HEK293 (cell line): ENCODE data around the gene SHISA6.

Source experiments
- CTCF ChIA-PET: fragments of 350-600 bp; formaldehyde crosslinking; extraction: SDS; loops from one replicate; lab custom pipeline; 2021; ENCODE audit warnings: antibody characterized with exemption; lab: Yijun Ruan, JAX
- POLR2A ChIA-PET: fragments of 300-600 bp; formaldehyde crosslinking; extraction: SDS; loops from one replicate; lab custom pipeline; 2020; ENCODE audit warnings: antibody characterized with exemption, inconsistent platforms; lab: Yijun Ruan, JAX
- H3K27ac ChIP-seq: fragments of 200-500 bp; sonication (Bioruptor generic); 2 replicates; pipeline ENCODE4 v1.5.1; 2014; ENCODE audit warnings: low read depth, low read length, control low read depth, inconsistent platforms; ENCODE audit errors: extremely low read depth
- H3K36me3 ChIP-seq, 2 experiments: fragments of 200-500 bp in 1 of 2; sonication (Bioruptor generic) in 1 of 2; 1 replicate in 1 of 2; 2 replicates in 1 of 2; pipeline ENCODE4 v1.5.1; 2014 to 2017; ENCODE audit warnings: inconsistent platforms in 2 of 2, low read length in 2 of 2; ENCODE audit not compliant: control insufficient read depth in 2 of 2, insufficient read depth in 1 of 2
- H3K4me1 ChIP-seq: fragments of 200-500 bp; sonication (Bioruptor generic); 2 replicates; pipeline ENCODE4 v1.5.1; 2014; ENCODE audit warnings: mild to moderate bottlenecking, low read length, inconsistent platforms; ENCODE audit not compliant: control insufficient read depth, insufficient read depth
- H3K4me3 ChIP-seq: 2 replicates; pipeline ENCODE4 v1.5.1; 2011; ENCODE audit warnings: low read depth, mild to moderate bottlenecking, control low read depth, low read length, moderate library complexity
- H3K9me3 ChIP-seq: fragments of 200-500 bp; sonication (Bioruptor generic); 2 replicates; pipeline ENCODE4 v1.5.1; 2014; ENCODE audit warnings: low read depth, low read length, inconsistent platforms; ENCODE audit not compliant: control insufficient read depth, insufficient read depth
- KLF7 ChIP-seq: fragments of 450-650 bp; formaldehyde crosslinking; IDR thresholded peaks from 2 replicates; pipeline ENCODE4 v1.5.1; 2016; ENCODE audit warnings: missing biosample characterization, missing genetic modification characterization, borderline replicate concordance
- MZF1 ChIP-seq: fragments of 450-650 bp; formaldehyde crosslinking; IDR thresholded peaks from 2 replicates; pipeline ENCODE4 v1.5.1; 2017; ENCODE audit warnings: missing biosample characterization, missing genetic modification characterization, borderline replicate concordance
- OSR2 ChIP-seq: fragments of 450-650 bp; formaldehyde crosslinking; IDR thresholded peaks from 2 replicates; pipeline ENCODE4 v1.5.1; 2016; ENCODE audit warnings: missing biosample characterization, missing genetic modification characterization
- SCRT1 ChIP-seq: fragments of 450-650 bp; formaldehyde crosslinking; IDR thresholded peaks from 2 replicates; pipeline ENCODE4 v1.5.1; 2016; ENCODE audit warnings: missing biosample characterization, missing genetic modification characterization, borderline replicate concordance
- ZBTB11 ChIP-seq: fragments of 450-650 bp; formaldehyde crosslinking; conservative IDR thresholded peaks from 2 replicates; pipeline ENCODE4 v1.5.1; 2016; ENCODE audit warnings: low read depth, missing biosample characterization, missing genetic modification characterization
- ZBTB20 ChIP-seq: fragments of 450-650 bp; formaldehyde crosslinking; IDR thresholded peaks from 2 replicates; pipeline ENCODE4 v1.5.1; 2016; ENCODE audit warnings: missing biosample characterization, missing genetic modification characterization
- ZNF155 ChIP-seq: fragments of 450-650 bp; formaldehyde crosslinking; IDR thresholded peaks from 2 replicates; pipeline ENCODE4 v1.5.1; 2016; ENCODE audit warnings: missing biosample characterization, missing genetic modification characterization
- ZNF280C ChIP-seq: fragments of 450-650 bp; formaldehyde crosslinking; IDR thresholded peaks from 2 replicates; pipeline ENCODE4 v1.5.1; 2016; ENCODE audit warnings: missing biosample characterization, missing genetic modification characterization
- ZNF311 ChIP-seq: fragments of 450-650 bp; formaldehyde crosslinking; IDR thresholded peaks from 2 replicates; pipeline ENCODE4 v1.5.1; 2017; ENCODE audit warnings: missing biosample characterization, missing genetic modification characterization, borderline replicate concordance
- ZNF48 ChIP-seq: fragments of 450-650 bp; formaldehyde crosslinking; IDR thresholded peaks from 2 replicates; pipeline ENCODE4 v1.5.1; 2016; ENCODE audit warnings: missing biosample characterization, missing genetic modification characterization
- ZNF514 ChIP-seq: fragments of 450-650 bp; formaldehyde crosslinking; IDR thresholded peaks from 2 replicates; pipeline ENCODE4 v1.5.1; 2016; ENCODE audit warnings: missing biosample characterization, missing genetic modification characterization
- ZNF529 ChIP-seq: fragments of 450-650 bp; formaldehyde crosslinking; IDR thresholded peaks from 2 replicates; pipeline ENCODE4 v1.5.1; 2017; ENCODE audit warnings: missing genetic modification characterization, missing biosample characterization; ENCODE audit not compliant: insufficient replicate concordance
- ZNF558 ChIP-seq: fragments of 450-650 bp; formaldehyde crosslinking; IDR thresholded peaks from 2 replicates; pipeline ENCODE4 v1.5.1; 2016; ENCODE audit warnings: missing biosample characterization, missing genetic modification characterization
- ZNF560 ChIP-seq: fragments of 450-650 bp; formaldehyde crosslinking; IDR thresholded peaks from 2 replicates; pipeline ENCODE4 v1.5.1; 2017; ENCODE audit warnings: missing biosample characterization, missing genetic modification characterization, borderline replicate concordance
- ZNF629 ChIP-seq: fragments of 450-650 bp; formaldehyde crosslinking; IDR thresholded peaks from 2 replicates; pipeline ENCODE4 v1.5.1; 2017; ENCODE audit warnings: missing biosample characterization, missing genetic modification characterization
- TF ChIP-seq, protein P1 (sequence below): fragments of 450-650 bp; formaldehyde crosslinking; IDR thresholded peaks from 2 replicates; pipeline ENCODE4 v1.5.1; 2016; ENCODE audit warnings: missing biosample characterization, missing genetic modification characterization
- TF ChIP-seq, protein P2 (sequence below): fragments of 450-650 bp; formaldehyde crosslinking; IDR thresholded peaks from 2 replicates; pipeline ENCODE4 v1.5.1; 2016; ENCODE audit warnings: missing biosample characterization, missing genetic modification characterization, low read depth

SHISA6 gene

GRCh38 chr17:11366272-11366850 lies 125.3 kb downstream of the SHISA6 start (continued):
- TF ChIP-seq ZNF629 (tag by site-specific recombination) (no peak), ZBTB20 (no peak)

GRCh38 chr17:11369575-11369974 lies 128.6 kb downstream of the SHISA6 start:
- no peak for TF ChIP-seq ZNF529
- no peak for TF ChIP-seq KLF7 (tag by site-specific recombination)
- TF ChIP-seq MZF1 (tag by site-specific recombination) = no peak
- TF ChIP-seq ZNF311 (tag by site-specific recombination) = no peak
- TF ChIP-seq ZNF155 (tag by site-specific recombination) = no peak
- no peak for TF ChIP-seq ZNF560
- TF ChIP-seq ZNF514 (tag by site-specific recombination) = no peak
- TF ChIP-seq, protein P1, sequence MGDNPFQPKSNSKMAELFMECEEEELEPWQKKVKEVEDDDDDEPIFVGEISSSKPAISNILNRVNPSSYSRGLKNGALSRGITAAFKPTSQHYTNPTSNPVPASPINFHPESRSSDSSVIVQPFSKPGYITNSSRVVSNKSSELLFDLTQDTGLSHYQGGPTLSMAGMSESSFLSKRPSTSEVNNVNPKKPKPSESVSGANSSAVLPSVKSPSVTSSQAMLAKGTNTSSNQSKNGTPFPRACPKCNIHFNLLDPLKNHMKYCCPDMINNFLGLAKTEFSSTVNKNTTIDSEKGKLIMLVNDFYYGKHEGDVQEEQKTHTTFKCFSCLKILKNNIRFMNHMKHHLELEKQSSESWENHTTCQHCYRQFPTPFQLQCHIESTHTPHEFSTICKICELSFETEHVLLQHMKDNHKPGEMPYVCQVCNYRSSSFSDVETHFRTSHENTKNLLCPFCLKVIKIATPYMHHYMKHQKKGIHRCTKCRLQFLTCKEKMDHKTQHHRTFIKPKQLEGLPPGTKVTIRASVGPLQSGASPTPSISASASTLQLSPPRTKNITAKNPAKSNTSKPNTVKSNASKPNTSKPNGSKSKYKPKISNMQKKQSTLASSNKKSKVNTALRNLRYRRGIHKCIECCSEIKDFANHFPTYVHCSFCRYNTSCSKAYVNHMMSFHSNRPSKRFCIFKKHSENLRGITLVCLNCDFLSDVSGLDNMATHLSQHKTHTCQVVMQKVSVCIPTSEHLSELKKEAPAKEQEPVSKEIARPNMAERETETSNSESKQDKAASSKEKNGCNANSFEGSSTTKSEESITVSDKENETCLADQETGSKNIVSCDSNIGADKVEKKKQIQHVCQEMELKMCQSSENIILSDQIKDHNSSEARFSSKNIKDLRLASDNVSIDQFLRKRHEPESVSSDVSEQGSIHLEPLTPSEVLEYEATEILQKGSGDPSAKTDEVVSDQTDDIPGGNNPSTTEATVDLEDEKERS = no peak
- no peak for TF ChIP-seq SCRT1 (tag by site-specific recombination)
- no peak for TF ChIP-seq ZNF558 (tag by site-specific recombination)
- TF ChIP-seq ZNF48 (tag by site-specific recombination) = no peak
- no peak for TF ChIP-seq ZBTB11 (tag by site-specific recombination)
- no peak for TF ChIP-seq OSR2 (tag by site-specific recombination)
- TF ChIP-seq, protein P2, sequence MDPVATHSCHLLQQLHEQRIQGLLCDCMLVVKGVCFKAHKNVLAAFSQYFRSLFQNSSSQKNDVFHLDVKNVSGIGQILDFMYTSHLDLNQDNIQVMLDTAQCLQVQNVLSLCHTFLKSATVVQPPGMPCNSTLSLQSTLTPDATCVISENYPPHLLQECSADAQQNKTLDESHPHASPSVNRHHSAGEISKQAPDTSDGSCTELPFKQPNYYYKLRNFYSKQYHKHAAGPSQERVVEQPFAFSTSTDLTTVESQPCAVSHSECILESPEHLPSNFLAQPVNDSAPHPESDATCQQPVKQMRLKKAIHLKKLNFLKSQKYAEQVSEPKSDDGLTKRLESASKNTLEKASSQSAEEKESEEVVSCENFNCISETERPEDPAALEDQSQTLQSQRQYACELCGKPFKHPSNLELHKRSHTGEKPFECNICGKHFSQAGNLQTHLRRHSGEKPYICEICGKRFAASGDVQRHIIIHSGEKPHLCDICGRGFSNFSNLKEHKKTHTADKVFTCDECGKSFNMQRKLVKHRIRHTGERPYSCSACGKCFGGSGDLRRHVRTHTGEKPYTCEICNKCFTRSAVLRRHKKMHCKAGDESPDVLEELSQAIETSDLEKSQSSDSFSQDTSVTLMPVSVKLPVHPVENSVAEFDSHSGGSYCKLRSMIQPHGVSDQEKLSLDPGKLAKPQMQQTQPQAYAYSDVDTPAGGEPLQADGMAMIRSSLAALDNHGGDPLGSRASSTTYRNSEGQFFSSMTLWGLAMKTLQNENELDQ (tag by site-specific recombination) = no peak
- no peak for TF ChIP-seq ZNF280C (tag by site-specific recombination)
- Histone ChIP-seq H3K36me3 (no peaks in the 10 kb centered on the region), H3K9me3 (no peaks in the 10 kb centered on the region; the same call in 1 of the 2 replicates), H3K4me3 (no peak overlapping the region), H3K27ac (no peak overlapping the region), H3K4me1 (no peaks in the 10 kb centered on the region)
- CTCF ChIA-PET = no interaction called here
- POLR2A ChIA-PET = no interaction called here
